ENCODE measurements around the gene THOC5. TPM values are rescaled to one million over a fixed set of nuclear protein-coding genes. Genes with fewer than 3 reads are reported as not detected.

The THOC5 gene
- total RNA-seq, 1 donor from 2014 or later: 34.4 TPM

GRCh38 chr22:29456211-29456671 lies 97.3 kb downstream of the THOC5 start:
- no peaks in the 10 kb centered on the region for H3K9me3 ChIP-seq
- no peaks in the 10 kb centered on the region for H3K4me1 ChIP-seq
- intact Hi-C loops (cut with DNase I): no loop called here
- no peak for TF ChIP-seq CTCF (IDR thresholded peaks at IDR 0.05)
- no peak overlapping the region for H3K27ac ChIP-seq
- no peaks in the 10 kb centered on the region for H3K36me3 ChIP-seq
- ATAC-seq (no peak), DNase-seq (no peak)
- no peak overlapping the region for H3K4me3 ChIP-seq
- H3K27me3 ChIP-seq (ENCODE audit: low read depth): no peaks in the 10 kb centered on the region

Other genes with a start within 250 kb of the THOC5 start
- 29.9 TPM for gene GAS2L1, start 247.1 kb downstream of the THOC5 start, total RNA-seq
- gene RASL10A, start 238.1 kb downstream of the THOC5 start, total RNA-seq: 0.83 TPM
- 70.3 TPM for gene AP1B1, start 165.2 kb downstream of the THOC5 start, total RNA-seq
- gene RFPL1, start 115.2 kb downstream of the THOC5 start, total RNA-seq: not detected
- gene NEFH, start 73.5 kb downstream of the THOC5 start, total RNA-seq: 1.0 TPM
- 22.3 TPM for gene NIPSNAP1, start 27.4 kb upstream of the THOC5 start, total RNA-seq
- 42.4 TPM for gene NF2, start 49.9 kb upstream of the THOC5 start, total RNA-seq
- gene CABP7, start 166.2 kb upstream of the THOC5 start, total RNA-seq: not detected
- 18.3 TPM for gene ZMAT5, start 213.2 kb upstream of the THOC5 start, total RNA-seq
- 80.3 TPM for gene UQCR10, start 213.6 kb upstream of the THOC5 start, total RNA-seq